ENCODE measurements around the gene TMEM132C.

- TF ChIP-seq CTCF (IDR thresholded peaks at IDR 0.05) (no peak), EZH2 (IDR thresholded peaks at IDR 0.05; ENCODE audit: borderline replicate concordance, insufficient read depth, low read depth, low read length, poor library complexity, severe bottlenecking) (no peak)
These were observed 336.7 kb downstream of the TMEM132C start for GRCh38 chr12:128603573-128604115.

Data from B cell (primary cell).